Skeletal muscle tissue (tissue), 4 donors: ENCODE results near the gene SLC46A2. TPM values are rescaled to one million over a fixed set of nuclear protein-coding genes. Genes with fewer than 3 reads are reported as not detected.
A peak's percentile ranks its signal among the peaks of the same experiment; 100 is the strongest.

Experiments
- H3K27ac ChIP-seq: one replicate; pipeline ENCODE4 v1.7.0; 2013; ENCODE audit warnings: mild to moderate bottlenecking, low read depth, low read length, inconsistent platforms
- H3K27me3 ChIP-seq, 3 donors: one replicate each; pipeline ENCODE4 v1.7.0; 2013; ENCODE audit warnings: low read length in 3 of 3; ENCODE audit not compliant: control insufficient read depth in 3 of 3, insufficient read depth in 3 of 3
- H3K36me3 ChIP-seq, 3 donors: one replicate each; pipeline ENCODE4 v1.7.0; 2013; ENCODE audit warnings: low read length in 3 of 3; ENCODE audit not compliant: control insufficient read depth in 3 of 3, insufficient read depth in 3 of 3
- H3K4me1 ChIP-seq, 3 donors: one replicate each; pipeline ENCODE4 v1.7.0; 2013; ENCODE audit warnings: low read length in 3 of 3, mild to moderate bottlenecking in 3 of 3; ENCODE audit not compliant: control insufficient read depth in 3 of 3, insufficient read depth in 3 of 3
- H3K4me3 ChIP-seq, 3 donors: one replicate each; pipeline ENCODE4 v1.7.0; 2013; ENCODE audit warnings: low read length in 3 of 3
- H3K9ac ChIP-seq, 3 donors: one replicate each; pipeline ENCODE4 v1.7.0; 2013; ENCODE audit warnings: low read length in 3 of 3, mild to moderate bottlenecking in 3 of 3, moderate library complexity in 2 of 3, low read depth in 1 of 3
- H3K9me3 ChIP-seq, 3 donors: one replicate each; pipeline ENCODE4 v1.7.0; 2013; ENCODE audit warnings: low read length in 3 of 3; ENCODE audit not compliant: control insufficient read depth in 3 of 3
- total RNA-seq: library from RNA; depleted of rRNA; stranded (reverse); fragments of >200 nt; gene quantifications from one replicate; pipeline ENCODE4 v1.2.3, GENCODE V29; 2014
- donor health status: Osteomylitis.

SLC46A2 gene
- total RNA-seq, 1 donor from 2014 or later: under 0.01 TPM

DNA sequence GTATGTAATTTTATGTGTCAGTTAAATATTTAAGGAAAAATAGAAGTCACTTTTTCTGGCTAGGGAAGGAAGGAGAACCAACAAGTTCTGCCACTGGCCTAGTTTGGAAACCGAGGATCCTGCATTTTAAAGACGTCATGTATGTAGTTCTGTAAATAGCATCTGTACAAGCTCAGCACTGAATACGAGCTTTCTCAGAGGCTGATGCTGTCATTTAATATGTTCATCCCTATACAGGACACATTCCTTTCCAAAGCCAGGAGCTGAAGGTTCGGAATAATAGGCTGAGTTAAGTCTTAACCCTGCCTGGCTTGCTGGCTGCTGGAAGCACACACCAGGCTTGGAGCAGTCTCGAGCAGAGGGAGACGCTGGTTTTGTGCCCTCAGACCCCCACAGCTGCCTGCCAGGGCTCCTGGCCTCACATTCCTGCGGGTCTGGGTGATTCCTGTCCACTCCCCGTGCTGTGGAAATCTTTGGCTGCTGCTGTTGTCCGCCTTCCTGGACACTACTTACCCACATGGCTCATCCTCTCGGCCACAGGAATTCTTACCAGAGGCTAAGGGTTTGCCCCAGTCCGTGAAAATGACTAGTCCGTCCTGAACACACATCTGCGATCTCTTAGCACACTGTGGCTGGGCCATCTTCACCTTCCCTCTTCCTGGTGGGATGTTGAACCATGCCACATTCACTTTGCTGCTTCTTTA, 36.6 kb downstream of the SLC46A2 start:
- H3K4me3 ChIP-seq: no peak overlapping the region
- peaks cover 8 to 24% (median 24%) of the 10 kb centered on the region in 3 donors for H3K4me1 ChIP-seq
- H3K27me3 ChIP-seq: no peaks in the 10 kb centered on the region
- peak overlapping the region; percentile 5 to 69 (median 44) for H3K9ac ChIP-seq
- peaks cover 0 to 5% (median 0%) of the 10 kb centered on the region in 3 donors for H3K36me3 ChIP-seq
- no peaks in the 10 kb centered on the region for H3K9me3 ChIP-seq
- peak overlapping the region; percentile 25 for H3K27ac ChIP-seq

DNA sequence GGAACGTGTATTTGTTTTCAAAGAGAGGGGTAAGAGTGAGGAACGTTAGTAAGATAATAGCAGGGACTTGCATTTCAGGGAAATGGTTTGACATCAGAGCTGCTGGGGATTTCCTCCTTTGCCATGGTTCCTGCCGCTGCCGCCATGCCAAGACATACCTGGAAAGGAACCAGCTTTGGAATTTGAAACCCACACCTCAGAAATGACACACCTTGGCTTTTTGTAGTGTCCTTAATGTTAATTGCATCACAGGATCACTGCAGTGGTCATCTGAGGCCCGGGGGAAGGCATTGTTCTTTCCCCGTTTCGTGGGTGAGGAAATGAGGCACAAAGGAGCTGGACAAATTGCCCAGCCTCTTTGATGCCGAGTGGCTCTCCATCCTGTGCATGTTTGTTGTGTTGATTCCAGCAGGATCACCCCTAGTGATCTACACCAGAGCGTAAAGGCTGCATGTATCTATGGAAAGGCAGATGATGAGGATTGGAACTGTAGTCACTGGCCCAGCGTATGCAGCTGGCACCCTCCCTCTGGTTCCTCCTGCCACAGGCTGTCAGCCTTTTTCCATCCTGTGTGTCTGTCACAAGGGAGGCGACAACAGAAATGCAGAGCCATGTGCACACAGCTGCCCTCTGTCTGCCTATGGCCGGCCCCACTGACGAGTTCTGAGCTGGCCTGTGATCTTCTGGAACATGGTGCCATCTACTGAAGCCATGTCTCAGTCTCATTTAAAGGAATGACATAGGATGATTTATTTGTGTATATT, 37.8 kb downstream of the SLC46A2 start:
- Histone ChIP-seq H3K9ac (no peak overlapping the region), H3K4me3 (peak overlapping the region in 1 of 3 donors; percentile 22), H3K36me3 (peaks cover 0 to 5% (median 0%) of the 10 kb centered on the region in 3 donors), H3K4me1 (peaks cover 8 to 24% (median 24%) of the 10 kb centered on the region in 3 donors), H3K27ac (peak overlapping the region; percentile 25), H3K27me3 (no peaks in the 10 kb centered on the region), H3K9me3 (no peaks in the 10 kb centered on the region)

DNA sequence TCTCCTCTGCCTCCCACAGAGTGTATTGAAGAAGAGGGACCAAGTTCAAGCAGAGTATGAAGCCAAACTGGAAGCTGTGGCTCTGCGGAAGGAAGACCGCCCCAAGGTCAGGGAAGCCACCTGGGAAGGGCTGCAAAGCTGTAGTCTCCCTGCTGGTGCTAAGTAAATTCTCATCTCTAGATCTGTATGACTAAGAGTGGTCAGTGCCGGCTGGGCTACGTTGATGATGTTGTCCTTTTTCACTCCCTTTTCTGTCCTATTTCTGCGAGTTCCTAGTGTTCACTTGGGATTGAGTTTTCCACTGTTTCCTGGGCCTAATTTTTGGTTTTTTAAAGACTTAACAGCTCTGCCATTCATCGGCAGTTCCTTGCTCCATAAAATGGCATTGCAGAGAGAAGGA, 39.8 kb downstream of the SLC46A2 start:
- H3K4me3 ChIP-seq: no peak overlapping the region

DNA sequence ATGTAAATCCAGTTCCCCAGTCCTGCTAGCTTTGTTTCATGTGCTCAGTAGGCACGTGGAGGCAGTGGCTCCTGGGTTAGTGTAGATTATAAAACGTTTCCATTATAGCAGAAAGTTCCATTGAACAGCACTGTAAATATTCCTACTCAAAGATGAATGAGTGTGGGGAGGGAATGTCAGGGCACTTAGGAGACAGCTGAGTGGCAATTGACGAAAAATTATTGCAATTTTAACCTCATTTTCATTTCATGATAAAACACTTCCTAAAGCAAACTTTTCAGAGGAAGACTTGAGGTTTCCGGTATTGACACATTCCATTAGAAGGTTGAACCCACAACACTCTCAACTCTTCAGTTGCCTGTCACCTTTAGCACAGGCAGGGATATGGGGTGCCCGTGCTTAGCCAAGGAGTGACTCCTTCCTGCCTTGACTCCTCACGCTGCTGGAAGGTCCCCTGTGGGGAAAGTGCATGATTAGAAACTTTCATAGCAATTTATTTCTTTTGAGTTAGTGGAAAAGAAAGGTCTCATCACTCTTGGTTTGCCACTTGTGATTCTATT, 41.2 kb downstream of the SLC46A2 start:
- Histone ChIP-seq H3K4me1 (peaks cover 7 to 20% (median 19%) of the 10 kb centered on the region in 3 donors), H3K9me3 (no peaks in the 10 kb centered on the region), H3K9ac (no peak overlapping the region), H3K36me3 (peaks cover 0 to 5% (median 0%) of the 10 kb centered on the region in 3 donors), H3K27me3 (no peaks in the 10 kb centered on the region), H3K27ac (no peak overlapping the region), H3K4me3 (no peak overlapping the region)

More for the DNA sequence above, 39.8 kb downstream of the SLC46A2 start:
- H3K9me3 ChIP-seq: no peaks in the 10 kb centered on the region
- no peaks in the 10 kb centered on the region for H3K27me3 ChIP-seq
- H3K36me3 ChIP-seq: peaks cover 0 to 5% (median 0%) of the 10 kb centered on the region in 3 donors
- no peak overlapping the region for H3K9ac ChIP-seq
- H3K27ac ChIP-seq: no peak overlapping the region
- peaks cover 8 to 24% (median 24%) of the 10 kb centered on the region in 3 donors for H3K4me1 ChIP-seq

DNA sequence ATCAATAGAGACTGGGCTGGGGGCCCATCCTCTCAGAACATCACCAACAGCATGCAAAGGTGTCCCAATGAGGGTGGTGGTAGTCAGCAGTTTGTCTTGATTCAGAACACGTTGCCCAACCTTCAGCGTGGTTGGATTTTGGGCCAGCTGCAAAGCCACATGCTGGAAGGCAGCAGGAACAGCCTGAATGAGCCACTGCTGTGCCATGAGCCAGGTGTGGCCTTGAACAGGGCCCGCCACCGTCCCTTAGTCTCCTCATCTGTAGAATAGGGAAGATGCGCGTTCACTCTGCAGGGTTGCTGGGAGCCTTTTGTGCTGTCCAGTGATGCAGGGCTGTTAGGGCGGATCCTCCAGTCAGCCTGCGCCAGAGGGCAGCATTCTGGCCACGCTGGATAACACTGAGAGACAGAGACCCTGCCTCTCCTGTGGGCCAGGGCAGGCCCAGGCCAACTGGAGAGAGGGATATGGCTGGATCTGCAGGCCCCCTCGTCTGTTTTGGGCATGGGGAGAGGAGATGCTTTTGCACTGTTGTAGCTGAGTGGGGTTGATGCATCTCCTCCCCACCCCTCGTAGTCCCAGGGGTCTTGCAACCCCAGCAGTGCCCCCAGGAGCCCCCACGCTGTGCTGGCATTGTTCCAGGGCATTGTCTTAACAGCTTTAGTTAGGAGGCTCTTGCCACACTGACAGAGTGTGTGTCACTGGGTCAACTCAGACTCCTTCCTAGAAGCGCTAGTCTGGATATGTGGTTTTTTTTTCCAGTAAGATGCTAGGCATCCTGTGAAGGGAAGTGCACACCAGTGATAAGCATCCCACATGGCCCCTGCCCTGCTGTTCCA, 42.1 kb downstream of the SLC46A2 start:
- Histone ChIP-seq H3K4me1 (peaks cover 0 to 11% (median 11%) of the 10 kb centered on the region in 3 donors), H3K27ac (no peak overlapping the region), H3K9me3 (no peaks in the 10 kb centered on the region), H3K27me3 (no peaks in the 10 kb centered on the region), H3K9ac (no peak overlapping the region), H3K4me3 (no peak overlapping the region), H3K36me3 (peaks cover 0 to 5% (median 0%) of the 10 kb centered on the region in 3 donors)

DNA sequence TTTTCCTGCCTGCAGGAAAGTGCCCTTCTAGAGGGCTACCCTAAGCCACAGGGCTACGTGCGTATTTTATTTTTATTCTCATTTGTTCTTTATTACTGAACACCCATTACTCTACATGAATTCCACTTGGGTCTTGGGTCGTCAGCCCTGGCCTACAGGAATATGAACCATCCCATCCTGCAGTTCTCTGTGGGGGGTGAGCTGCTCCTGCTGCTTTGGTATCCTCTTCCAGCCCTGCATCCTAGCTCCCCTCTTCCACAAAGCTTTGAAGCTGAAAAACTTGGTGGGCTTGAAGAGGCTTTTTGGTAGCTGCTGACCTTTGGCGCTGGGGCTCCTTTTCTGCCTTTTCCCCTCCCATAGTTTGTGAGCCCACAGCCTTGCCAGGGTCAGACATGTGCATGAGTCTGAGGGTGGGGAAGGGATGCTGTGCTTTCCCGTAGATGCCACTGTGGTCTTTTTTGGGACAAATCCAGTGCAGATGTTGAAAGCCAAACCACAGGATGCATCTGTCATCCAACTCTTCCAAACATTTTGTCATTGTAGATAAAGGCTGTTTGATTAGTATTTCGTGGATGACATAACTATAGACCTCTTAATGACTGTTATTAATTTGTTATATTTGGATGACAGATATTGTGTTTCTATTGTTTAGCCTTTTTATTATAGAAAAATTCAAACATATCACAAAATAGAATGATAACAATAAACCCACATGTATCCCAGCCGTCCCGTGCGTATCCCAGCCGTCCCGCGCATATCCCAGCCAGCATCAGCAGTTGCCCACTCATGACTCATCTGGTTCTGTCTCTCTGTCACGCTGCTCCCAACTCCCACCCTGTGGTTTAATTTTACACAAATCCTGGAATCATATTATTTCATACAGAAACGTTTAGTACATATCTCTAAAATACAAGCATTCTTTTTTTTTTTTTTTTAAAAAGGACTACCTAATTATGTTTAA, 43.9 kb downstream of the SLC46A2 start:
- H3K4me1 ChIP-seq: no peaks in the 10 kb centered on the region
- H3K4me3 ChIP-seq: no peak overlapping the region
- H3K9ac ChIP-seq: no peak overlapping the region
- peaks cover 0 to 5% (median 0%) of the 10 kb centered on the region in 3 donors for H3K36me3 ChIP-seq
- no peaks in the 10 kb centered on the region for H3K27me3 ChIP-seq
- H3K27ac ChIP-seq: no peak overlapping the region
- no peaks in the 10 kb centered on the region for H3K9me3 ChIP-seq

DNA sequence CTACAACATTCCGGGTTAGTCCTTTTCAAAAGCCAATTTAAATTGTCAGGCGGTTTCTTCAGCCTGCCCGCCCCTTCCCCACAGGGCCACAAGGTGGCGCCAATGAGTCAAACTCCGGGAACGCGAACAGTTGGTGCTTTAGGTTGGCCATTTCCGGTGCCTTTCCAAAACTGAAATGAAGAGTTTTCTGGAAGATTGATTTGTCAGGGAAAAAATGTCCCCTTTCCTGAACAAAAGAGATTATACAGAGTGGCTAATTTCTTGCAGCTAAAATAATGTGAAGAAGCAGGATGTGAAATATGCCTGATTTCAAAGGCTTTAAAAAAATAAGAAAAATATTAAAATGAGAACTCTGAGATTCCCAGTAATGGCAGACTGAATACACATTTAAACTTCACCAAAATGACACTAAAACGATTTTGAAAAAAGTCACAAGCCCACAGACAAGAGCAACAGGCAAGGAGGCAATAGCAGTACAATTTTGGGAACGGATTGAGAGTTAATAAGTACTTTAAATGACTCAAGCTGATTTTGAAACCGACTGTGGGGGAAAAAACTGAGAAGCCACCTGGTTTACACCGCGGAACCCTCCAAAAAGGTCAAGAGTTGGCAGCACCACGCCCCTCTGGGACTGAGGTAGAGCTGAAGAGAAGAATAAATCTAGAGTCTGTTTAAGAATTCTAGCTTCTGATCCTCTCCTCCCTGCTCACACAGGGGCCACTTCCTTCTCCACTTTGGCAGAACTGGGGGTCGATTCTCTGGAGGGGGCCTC, 45.7 kb downstream of the SLC46A2 start:
- H3K4me3 ChIP-seq: peak overlapping the region in 2 of 3 donors; percentile 20 to 35
- H3K9me3 ChIP-seq: no peaks in the 10 kb centered on the region
- no peaks in the 10 kb centered on the region for H3K27me3 ChIP-seq
- no peaks in the 10 kb centered on the region for H3K4me1 ChIP-seq
- peak overlapping the region in 1 of 3 donors; percentile 6 for H3K9ac ChIP-seq
- H3K27ac ChIP-seq: no peak overlapping the region
- peaks cover 0 to 1% (median 0%) of the 10 kb centered on the region in 3 donors for H3K36me3 ChIP-seq

DNA sequence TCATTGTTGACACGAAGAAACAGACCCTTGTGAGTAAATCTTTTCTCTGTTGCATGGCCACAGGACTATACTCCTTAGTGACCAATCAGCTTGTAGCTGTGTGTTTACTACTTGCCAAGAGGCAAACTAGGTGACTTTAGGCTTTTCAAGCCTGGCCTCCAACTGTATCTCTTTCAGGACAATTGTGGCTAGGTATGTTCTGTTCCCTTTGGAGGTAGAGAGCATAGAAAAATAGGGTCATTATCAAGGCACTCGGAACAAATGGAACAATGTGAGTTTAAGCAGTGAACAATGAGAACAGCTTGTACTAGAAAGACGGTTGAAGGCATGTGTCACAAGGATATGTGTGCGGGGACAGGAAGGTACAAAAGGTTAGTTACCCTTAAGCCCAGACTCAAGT, 48.1 kb downstream of the SLC46A2 start:
- H3K9me3 ChIP-seq: no peaks in the 10 kb centered on the region
- H3K27me3 ChIP-seq: no peaks in the 10 kb centered on the region
- no peak overlapping the region for H3K9ac ChIP-seq
- no peak overlapping the region for H3K4me3 ChIP-seq
- H3K27ac ChIP-seq: no peak overlapping the region
- peaks cover 0 to 13% (median 2%) of the 10 kb centered on the region in 3 donors for H3K36me3 ChIP-seq
- H3K4me1 ChIP-seq: no peaks in the 10 kb centered on the region
